Ishikawa (cell line): ENCODE results near the gene GREM1.

Experiments used
- CEBPB ChIP-seq: IDR thresholded peaks from 2 replicates; pipeline ENCODE4 v1.6.1; 2012
- CREB1 ChIP-seq: IDR thresholded peaks from 2 replicates; pipeline ENCODE4 v1.6.1; 2012; ENCODE audit warnings: low read depth
- EGR1 ChIP-seq: IDR thresholded peaks from 2 replicates; pipeline ENCODE4 v1.6.1; 2012
- EP300 ChIP-seq: IDR thresholded peaks from 2 replicates; pipeline ENCODE4 v1.6.1; 2012; ENCODE audit warnings: borderline replicate concordance
- FOXM1 ChIP-seq: IDR thresholded peaks from 2 replicates; pipeline ENCODE4 v1.6.1; 2012; ENCODE audit warnings: low read depth, borderline replicate concordance
- MAX ChIP-seq: IDR thresholded peaks from 2 replicates; pipeline ENCODE4 v1.6.1; 2012
- NFIC ChIP-seq: IDR thresholded peaks from 2 replicates; pipeline ENCODE4 v1.6.1; 2012
- RAD21 ChIP-seq: IDR thresholded peaks from 2 replicates; pipeline ENCODE4 v1.6.1; 2012; ENCODE audit warnings: low read depth
- REST ChIP-seq: IDR thresholded peaks from 2 replicates; pipeline ENCODE4 v1.6.1; 2012; ENCODE audit warnings: low read depth, mild to moderate bottlenecking
- TAF1 ChIP-seq: IDR thresholded peaks from 2 replicates; pipeline ENCODE4 v1.6.1; 2012; ENCODE audit warnings: low read depth, mild to moderate bottlenecking
- TCF12 ChIP-seq: IDR thresholded peaks from 2 replicates; pipeline ENCODE4 v1.6.1; 2012; ENCODE audit warnings: low read depth
- TEAD4 ChIP-seq: IDR thresholded peaks from 2 replicates; pipeline ENCODE4 v1.6.1; 2012
- USF1 ChIP-seq: IDR thresholded peaks from 2 replicates; pipeline ENCODE4 v1.6.1; 2012
- YY1 ChIP-seq: IDR thresholded peaks from 2 replicates; pipeline ENCODE4 v1.6.1; 2012; ENCODE audit warnings: low read depth
- ZBTB7A ChIP-seq: IDR thresholded peaks from 2 replicates; pipeline ENCODE4 v1.6.1; 2012; ENCODE audit warnings: low read depth

GREM1 gene

GRCh38 chr15:32787949-32788348 is 70.1 kb downstream of the GREM1 start:
- TF ChIP-seq EP300 (no peak), NFIC (no peak), RAD21 (no peak), CREB1 (no peak), YY1 (no peak), EGR1 (no peak), TCF12 (no peak), ZBTB7A (no peak), CEBPB (no peak), REST (no peak), USF1 (no peak), TAF1 (no peak), MAX (no peak), FOXM1 (no peak), TEAD4 (no peak)

- TF ChIP-seq NFIC (no peak), MAX (no peak), ZBTB7A (no peak), TAF1 (no peak), REST (no peak), RAD21 (no peak)
Observed at GRCh38 chr15:32790352-32790999, 72.7 kb downstream of the GREM1 start.

GRCh38 chr15:32792436-32792835 is 74.6 kb downstream of the GREM1 start:
- TF ChIP-seq REST (no peak), TCF12 (no peak), TAF1 (no peak), FOXM1 (no peak), CREB1 (no peak), NFIC (no peak), YY1 (no peak), MAX (no peak), USF1 (no peak), CEBPB (no peak), TEAD4 (no peak), RAD21 (no peak), EP300 (no peak), EGR1 (no peak), ZBTB7A (no peak)
